Activated CD4-positive, alpha-beta memory T cell treated with anti-CD3 and anti-CD28 coated beads, Interleukin-2, amount 10 ng/mL, durations not matched to agents 7 days and 5 days (primary cell): ENCODE results near the gene MT1G. TPM values are rescaled to one million over a fixed set of nuclear protein-coding genes. Genes with fewer than 3 reads are reported as not detected.
"Not testable (repeated sequence)": the region's sequence is repeated elsewhere in the genome, so short reads cannot be mapped to it uniquely, and the experiment has no call there.

ENCODE experiments used
- CTCF ChIA-PET: fragments of 350-600 bp; sonication (Branson Sonifier 250); formaldehyde crosslinking; loops from one replicate; lab custom pipeline; 2021; ENCODE audit warnings: antibody characterized with exemption, inconsistent platforms; lab: Charles Lee
- POLR2A ChIA-PET: fragments of 350-600 bp; sonication (Branson Sonifier 250); formaldehyde crosslinking; loops from one replicate; lab custom pipeline; 2021; ENCODE audit warnings: antibody characterized with exemption; lab: Charles Lee
- DNase-seq: peaks from one replicate; pipeline ENCODE4 v3.0.0-alpha.2; 2020
- H3K27ac Mint-ChIP-seq: one replicate; pipeline ENCODE4 v1.8.0; 2021; ENCODE audit warnings: mild to moderate bottlenecking, mixed read lengths
- H3K27me3 Mint-ChIP-seq: one replicate; pipeline ENCODE4 v1.8.0; 2021; ENCODE audit warnings: mixed read lengths
- H3K36me3 Mint-ChIP-seq: one replicate; pipeline ENCODE4 v1.8.0; 2021; ENCODE audit warnings: low read depth, mixed read lengths
- H3K4me1 Mint-ChIP-seq: one replicate; pipeline ENCODE4 v1.8.0; 2021; ENCODE audit warnings: mixed read lengths
- H3K4me3 Mint-ChIP-seq: one replicate; pipeline ENCODE4 v1.8.0; 2021; ENCODE audit warnings: mild to moderate bottlenecking, mixed read lengths
- H3K9me3 Mint-ChIP-seq: one replicate; pipeline ENCODE4 v1.8.0; 2021; ENCODE audit warnings: mixed read lengths
- total RNA-seq, 2 experiments: library from RNA; stranded (reverse); gene quantifications; one replicate each; pipeline ENCODE4 v1.2.3, GENCODE V29; 2021

MT1G gene
- total RNA-seq, 2 experiments from 2014 or later: 2.2 to 2.9 TPM

- Mint-ChIP-seq H3K27me3 (peaks cover 73% of the 10 kb centered on the region), H3K36me3 (no peaks in the 10 kb centered on the region), H3K9me3 (no peaks in the 10 kb centered on the region), H3K4me3 (no peak overlapping the region), H3K4me1 (peaks cover 21% of the 10 kb centered on the region), H3K27ac (no peak overlapping the region)
- DNase-seq: no peak
- ChIA-PET CTCF (interaction anchor here (0.9 to 1.4 kb wide), 2 partner anchors 17 to 72 kb away, joined by 3 to 6 read pairs; no protein-coding TSS in a partner anchor), POLR2A (interaction anchor here (2.3 to 2.5 kb wide), 2 partner anchors 13 to 52 kb away, joined by 5 to 9 read pairs; partner anchors contain the start of gene MT1X)
Measured at GRCh38 chr16:56630134-56630533, 37.7 kb downstream of the MT1G start.

GRCh38 chr16:56629531-56629930, 38.3 kb downstream of the MT1G start:
- Mint-ChIP-seq H3K27me3 (peaks cover 71% of the 10 kb centered on the region), H3K4me1 (peaks cover 20% of the 10 kb centered on the region), H3K36me3 (no peaks in the 10 kb centered on the region), H3K4me3 (no peak overlapping the region), H3K27ac (no peak overlapping the region), H3K9me3 (no peaks in the 10 kb centered on the region)
- no peak for DNase-seq
- ChIA-PET CTCF (interaction anchor here (0.9 to 1.4 kb wide), 2 partner anchors 17 to 72 kb away, joined by 3 to 6 read pairs; no protein-coding TSS in a partner anchor), POLR2A (interaction anchor here (2.3 to 2.5 kb wide), 2 partner anchors 12 to 53 kb away, joined by 5 to 9 read pairs; partner anchors contain the start of gene MT1X)

- ChIA-PET CTCF (no interaction called here), POLR2A (no interaction called here)
- Mint-ChIP-seq H3K36me3 (no peaks in the 10 kb centered on the region), H3K27ac (no peak overlapping the region), H3K4me1 (peaks cover 22% of the 10 kb centered on the region), H3K27me3 (peaks cover 66% of the 10 kb centered on the region), H3K9me3 (no peaks in the 10 kb centered on the region), H3K4me3 (no peak overlapping the region)
- DNase-seq: no peak
Measured at GRCh38 chr16:56628486-56629350, 39.1 kb downstream of the MT1G start.

- H3K36me3 Mint-ChIP-seq: no peaks in the 10 kb centered on the region
- no peak for DNase-seq
Measured at GRCh38 chr16:56626685-56627084, 41.2 kb downstream of the MT1G start.

GRCh38 chr16:56625943-56626654, 41.8 kb downstream of the MT1G start:
- CTCF ChIA-PET: interaction anchor here (0.8 to 3.7 kb wide), 11 partner anchors 12 to 76 kb away, joined by 3 to 19 read pairs (median 4); partner anchors contain the start of gene MT2A
- DNase-seq: no peak
- Mint-ChIP-seq H3K4me1 (peaks cover 14% of the 10 kb centered on the region), H3K27ac (peak overlapping the region; percentile 56), H3K9me3 (no peaks in the 10 kb centered on the region), H3K4me3 (peak overlapping the region; percentile 72), H3K27me3 (peaks cover 51% of the 10 kb centered on the region), H3K36me3 (no peaks in the 10 kb centered on the region)
- POLR2A ChIA-PET: interaction anchor here (0.7 to 4.8 kb wide), 15 partner anchors 9 to 559 kb away, joined by 3 to 96 read pairs (median 5); partner anchors contain the start of genes MT1A, MT1X, MT2A and PSME3IP1

More at GRCh38 chr16:56626685-56627084, 41.2 kb downstream of the MT1G start:
- no peaks in the 10 kb centered on the region for H3K9me3 Mint-ChIP-seq
- ChIA-PET POLR2A (interaction anchor here (0.7 to 4.8 kb wide), 5 partner anchors 10 to 56 kb away, joined by 3 to 96 read pairs (median 12); partner anchors contain the start of genes MT1X and MT2A), CTCF (interaction anchor here (1.0 to 3.7 kb wide), 2 partner anchors 17 to 76 kb away, joined by 3 to 19 read pairs; no protein-coding TSS in a partner anchor)
- peaks cover 56% of the 10 kb centered on the region for H3K27me3 Mint-ChIP-seq
- H3K27ac Mint-ChIP-seq: no peak overlapping the region
- H3K4me3 Mint-ChIP-seq: no peak overlapping the region
- H3K4me1 Mint-ChIP-seq: peaks cover 14% of the 10 kb centered on the region

GRCh38 chr16:56625140-56625942, 42.5 kb downstream of the MT1G start, which contains the start of gene MT1E:
MT1E (plus strand) TSS chr16:56625781; CDS start chr16:56625852, 71 bp downstream.
- ChIA-PET POLR2A (interaction anchor here (0.6 to 4.8 kb wide), 15 partner anchors 9 to 560 kb away, joined by 3 to 96 read pairs (median 5); partner anchors contain the start of genes MT1A, MT1X, MT2A and PSME3IP1), CTCF (interaction anchor here (0.6 to 3.7 kb wide), 12 partner anchors 10 to 77 kb away, joined by 3 to 19 read pairs (median 4); partner anchors contain the start of genes MT1X and MT2A)
- no peaks in the 10 kb centered on the region for H3K9me3 Mint-ChIP-seq
- DNase-seq: peak; percentile 61
- peaks cover 43% of the 10 kb centered on the region for H3K27me3 Mint-ChIP-seq
- no peaks in the 10 kb centered on the region for H3K36me3 Mint-ChIP-seq
- peak within 1 kb of the TSS; percentile 80 for H3K4me3 Mint-ChIP-seq
- H3K4me1 Mint-ChIP-seq: peaks cover 14% of the 10 kb centered on the region
- peak within 1 kb of the TSS; percentile 58 for H3K27ac Mint-ChIP-seq

GRCh38 chr16:56623637-56624036, 44.2 kb downstream of the MT1G start:
- H3K9me3 Mint-ChIP-seq: no peaks in the 10 kb centered on the region
- ChIA-PET POLR2A (interaction anchor here (1.2 to 4.8 kb wide), 3 partner anchors 15 to 59 kb away, joined by 3 to 96 read pairs (median 5); partner anchors contain the start of genes MT1X and MT2A), CTCF (interaction anchor here (0.6 to 3.7 kb wide), 5 partner anchors 19 to 246 kb away, joined by 4 to 19 read pairs (median 5); no protein-coding TSS in a partner anchor)
- H3K27ac Mint-ChIP-seq: no peak overlapping the region
- no peak for DNase-seq
- H3K4me3 Mint-ChIP-seq: no peak overlapping the region
- peaks cover 46% of the 10 kb centered on the region for H3K27me3 Mint-ChIP-seq
- H3K4me1 Mint-ChIP-seq: peaks cover 14% of the 10 kb centered on the region
- no peaks in the 10 kb centered on the region for H3K36me3 Mint-ChIP-seq

GRCh38 chr16:56623184-56623583, 44.7 kb downstream of the MT1G start:
- Mint-ChIP-seq H3K4me1 (peaks cover 14% of the 10 kb centered on the region), H3K27me3 (peaks cover 48% of the 10 kb centered on the region)
- H3K9me3 Mint-ChIP-seq, H3K4me3 Mint-ChIP-seq, H3K36me3 Mint-ChIP-seq, DNase-seq, H3K27ac Mint-ChIP-seq: not testable (repeated sequence)
- ChIA-PET POLR2A (interaction anchor here (1.2 to 4.8 kb wide), 2 partner anchors 14 to 21 kb away, joined by 3 to 96 read pairs; partner anchors contain the start of gene MT2A), CTCF (interaction anchor here (0.6 to 3.7 kb wide), 4 partner anchors 20 to 79 kb away, joined by 4 to 19 read pairs (median 10); no protein-coding TSS in a partner anchor)

GRCh38 chr16:56621665-56622445, 46.0 kb downstream of the MT1G start:
- DNase-seq, H3K27ac Mint-ChIP-seq, POLR2A ChIA-PET, H3K4me3 Mint-ChIP-seq, H3K36me3 Mint-ChIP-seq, H3K9me3 Mint-ChIP-seq: not testable (repeated sequence)
- Mint-ChIP-seq H3K27me3 (peaks cover 53% of the 10 kb centered on the region), H3K4me1 (peaks cover 21% of the 10 kb centered on the region)
- CTCF ChIA-PET: interaction anchor here (2.6 kb wide), 1 partner anchor 21 kb away, joined by 14 read pairs; no protein-coding TSS in a partner anchor

GRCh38 chr16:56620339-56620897, 47.4 kb downstream of the MT1G start:
- H3K27ac Mint-ChIP-seq: no peak overlapping the region
- peaks cover 19% of the 10 kb centered on the region for H3K4me1 Mint-ChIP-seq
- no peak overlapping the region for H3K4me3 Mint-ChIP-seq
- ChIA-PET CTCF (interaction anchor here (0.7 kb wide), 2 partner anchors 101 to 161 kb away, joined by 4 to 6 read pairs; no protein-coding TSS in a partner anchor), POLR2A (no interaction called here)
- H3K9me3 Mint-ChIP-seq: no peaks in the 10 kb centered on the region
- DNase-seq: no peak
- no peaks in the 10 kb centered on the region for H3K36me3 Mint-ChIP-seq
- peaks cover 46% of the 10 kb centered on the region for H3K27me3 Mint-ChIP-seq
